ENCODE measurements around the gene DHRS2.

- TF ChIP-seq YY1 (IDR thresholded peaks at IDR 0.05; ENCODE audit: insufficient read depth, insufficient read length) (no peak), ZNF274 (IDR thresholded peaks at IDR 0.05; ENCODE audit: low read depth, low read length) (no peak), SUZ12 (IDR thresholded peaks at IDR 0.05; ENCODE audit: extremely low read depth, insufficient read depth, insufficient read length) (no peak)
These were observed 14.0 kb upstream of the DHRS2 start for GRCh38 chr14:23621932-23622730.

Data from NT2/D1 (cell line).